GM12864 (cell line): Measurements from ENCODE around the gene NOXRED1.
"Not testable (repeated sequence)": the region's sequence is repeated elsewhere in the genome, so short reads cannot be mapped to it uniquely, and the experiment has no call there.

Experiments used
- DNase-seq: peaks from one replicate; pipeline ENCODE4 v3.0.0-alpha.2; 2011; ENCODE audit warnings: low read depth
- H3K4me3 ChIP-seq: 2 replicates; pipeline ENCODE4 v1.5.1; 2011; ENCODE audit warnings: mild to moderate bottlenecking, low read depth, low read length, control low read depth
- CTCF ChIP-seq: IDR thresholded peaks from 2 replicates; pipeline ENCODE4 v1.5.1; 2011; ENCODE audit warnings: low read depth, mild to moderate bottlenecking, moderate library complexity, low read length, control low read depth, inconsistent platforms; ENCODE audit errors: missing control alignments

NOXRED1 gene

GRCh38 chr14:77438596-77438995 lies 15.3 kb upstream of the NOXRED1 start:
- TF ChIP-seq CTCF = no peak
- H3K4me3 ChIP-seq = no peak overlapping the region
- DNase-seq = no peak

- H3K4me3 ChIP-seq = no peak overlapping the region
- no peak for TF ChIP-seq CTCF
- no peak for DNase-seq
These were observed 12.7 kb upstream of the NOXRED1 start for GRCh38 chr14:77436042-77436441.

- no peak for TF ChIP-seq CTCF
- no peak overlapping the region for H3K4me3 ChIP-seq
These were observed 3.1 kb upstream of the NOXRED1 start for GRCh38 chr14:77426396-77426795.

GRCh38 chr14:77424862-77425261 lies 1.5 kb upstream of the NOXRED1 start:
- DNase-seq = no peak
- no peak overlapping the region for H3K4me3 ChIP-seq
- TF ChIP-seq CTCF = no peak

More at GRCh38 chr14:77426396-77426795, 3.1 kb upstream of the NOXRED1 start:
- DNase-seq = no peak

GRCh38 chr14:77421201-77421600 lies 2.1 kb downstream of the NOXRED1 start:
- no peak for TF ChIP-seq CTCF
- no peak overlapping the region for H3K4me3 ChIP-seq
- no peak for DNase-seq

- no peak overlapping the region for H3K4me3 ChIP-seq
- DNase-seq = no peak
- no peak for TF ChIP-seq CTCF
These were observed 6.5 kb downstream of the NOXRED1 start for GRCh38 chr14:77416836-77417235.

- DNase-seq, H3K4me3 ChIP-seq: not testable (repeated sequence)
These were observed 7.2 kb downstream of the NOXRED1 start for GRCh38 chr14:77416098-77416497.

GRCh38 chr14:77415403-77416030 lies 7.8 kb downstream of the NOXRED1 start:
- not testable (repeated sequence) for DNase-seq, H3K4me3 ChIP-seq
